ENCODE results near the gene DNAJB6. TPM values are rescaled to one million over a fixed set of nuclear protein-coding genes. Genes with fewer than 3 reads are reported as not detected.

DNAJB6 gene
- 151 and 152 TPM in 2 replicates for total RNA-seq (2014; rRNA removed)
- 163 TPM for polyA plus RNA-seq (2012)

- DNase-seq (ENCODE audit: low read depth), result peak; percentile 93
These were observed at the start of gene DNAJB6 for GRCh38 chr7:157336383-157337315. Gene DNAJB6 (plus strand): TSS chr7:157337004. CDS start chr7:157358573, 21,569 bp downstream.

- no peak for DNase-seq (ENCODE audit: low read depth)
These were observed 45.3 kb upstream of the DNAJB6 start for GRCh38 chr7:157291404-157292080.

- no peak for DNase-seq (ENCODE audit: low read depth)
These were observed 44.5 kb upstream of the DNAJB6 start for GRCh38 chr7:157292258-157292657.

GRCh38 chr7:157292770-157293412 is 43.9 kb upstream of the DNAJB6 start:
- DNase-seq (ENCODE audit: low read depth), result no peak

DNA sequence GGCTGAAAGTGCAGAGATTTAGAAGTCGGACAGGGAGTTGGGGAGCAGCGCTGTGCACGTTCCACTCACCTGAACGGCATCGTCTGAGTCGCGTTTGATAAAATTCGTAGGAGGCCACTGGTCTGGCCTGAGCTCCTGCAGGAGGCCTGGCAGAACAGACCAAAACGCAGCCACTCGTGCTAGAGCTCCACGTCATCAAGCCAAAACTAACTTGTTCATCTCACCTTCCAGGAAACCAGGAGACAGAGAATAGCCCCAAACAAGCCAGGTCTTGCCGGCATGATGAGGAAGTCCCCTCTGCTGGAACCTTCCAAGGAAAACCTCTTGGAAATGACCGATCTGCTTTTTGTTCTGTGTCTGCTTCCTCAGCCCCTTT is 43.4 kb upstream of the DNAJB6 start:
- DNase-seq (ENCODE audit: low read depth), result no peak

GRCh38 chr7:157294773-157295172 is 42.0 kb upstream of the DNAJB6 start:
- no peak for DNase-seq (ENCODE audit: low read depth)

GRCh38 chr7:157295338-157295737 is 41.5 kb upstream of the DNAJB6 start:
- no peak for DNase-seq (ENCODE audit: low read depth)

GRCh38 chr7:157297185-157297584 is 39.6 kb upstream of the DNAJB6 start:
- no peak for DNase-seq (ENCODE audit: low read depth)

DNA sequence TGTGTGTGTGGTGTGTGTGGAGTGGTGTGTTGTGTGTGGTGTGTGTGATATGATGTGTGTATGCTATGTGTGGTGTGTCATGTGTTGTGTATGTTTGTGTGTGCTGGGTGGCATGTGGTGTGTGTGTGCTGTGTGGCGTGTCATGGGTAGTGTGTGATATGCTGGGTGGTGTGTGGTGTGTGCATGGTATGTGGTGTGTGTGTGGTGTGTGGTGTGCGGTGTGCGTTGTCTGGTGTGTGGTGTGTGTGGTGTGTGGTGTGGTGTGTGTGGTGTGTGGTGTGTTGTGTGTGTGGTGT is 37.5 kb upstream of the DNAJB6 start:
- no peak for DNase-seq (ENCODE audit: low read depth)

- peak; percentile 68 for DNase-seq (ENCODE audit: low read depth)
These were observed 37.0 kb upstream of the DNAJB6 start for GRCh38 chr7:157299613-157300368.

DNA sequence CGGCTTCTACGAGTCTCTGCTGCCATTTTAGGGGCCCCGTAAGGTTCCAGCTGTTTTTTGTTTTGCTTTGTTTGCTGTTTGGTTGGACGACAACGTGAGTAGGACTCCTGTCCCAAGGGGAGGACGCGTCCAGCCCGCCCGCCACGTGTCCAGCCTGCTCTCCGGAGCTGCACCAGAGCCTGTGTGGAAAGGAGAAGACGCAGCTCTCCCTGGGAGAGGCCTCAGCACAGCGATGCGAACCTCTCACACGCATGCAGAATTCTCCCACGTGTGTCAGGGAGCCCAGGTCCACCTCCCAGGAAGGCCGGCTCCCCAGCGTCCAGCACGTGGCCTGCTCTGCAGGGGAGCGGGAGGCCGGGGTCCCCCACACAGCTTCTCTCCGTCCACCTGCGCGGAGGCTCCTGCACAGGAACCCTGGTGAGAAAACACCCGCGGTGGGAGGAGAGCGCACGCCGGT is 36.4 kb upstream of the DNAJB6 start:
- DNase-seq (ENCODE audit: low read depth), result no peak

GRCh38 chr7:157301610-157302120 is 35.1 kb upstream of the DNAJB6 start:
- no peak for DNase-seq (ENCODE audit: low read depth)

- DNase-seq (ENCODE audit: low read depth), result no peak
These were observed 29.7 kb upstream of the DNAJB6 start for GRCh38 chr7:157306846-157307838.

DNA sequence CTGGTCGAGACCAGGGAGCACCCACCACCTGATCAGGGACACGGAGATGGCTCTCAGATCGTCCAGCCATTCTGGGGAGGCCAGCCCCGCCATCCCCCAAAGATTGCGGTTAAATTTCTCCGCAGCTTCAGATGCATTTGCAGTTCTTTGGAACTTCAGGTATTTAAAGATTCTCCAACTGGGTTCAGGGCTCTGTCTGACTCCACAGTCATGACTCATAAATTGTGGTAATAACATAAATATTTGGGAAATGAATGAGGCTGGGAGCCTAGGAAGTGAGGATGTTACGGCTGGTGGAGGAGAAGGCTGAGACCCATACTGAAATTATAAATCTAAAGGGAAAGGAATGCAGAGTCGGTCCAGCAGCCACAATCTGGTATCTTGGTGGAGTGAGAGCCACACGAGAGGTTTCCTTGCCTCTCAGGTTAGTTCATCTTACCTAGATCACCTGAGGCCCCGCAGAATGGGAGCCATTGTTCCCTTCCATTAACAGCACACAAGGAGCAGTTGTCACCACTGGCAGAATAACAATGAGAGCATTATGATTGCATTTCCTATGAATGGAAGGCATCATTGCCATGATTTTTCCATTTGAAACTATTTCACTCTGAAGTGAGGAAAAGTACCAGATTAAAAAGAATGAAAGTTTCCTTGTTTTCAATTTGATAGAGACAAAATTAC is 26.7 kb upstream of the DNAJB6 start:
- peak; percentile 98 for DNase-seq (ENCODE audit: low read depth)

DNA sequence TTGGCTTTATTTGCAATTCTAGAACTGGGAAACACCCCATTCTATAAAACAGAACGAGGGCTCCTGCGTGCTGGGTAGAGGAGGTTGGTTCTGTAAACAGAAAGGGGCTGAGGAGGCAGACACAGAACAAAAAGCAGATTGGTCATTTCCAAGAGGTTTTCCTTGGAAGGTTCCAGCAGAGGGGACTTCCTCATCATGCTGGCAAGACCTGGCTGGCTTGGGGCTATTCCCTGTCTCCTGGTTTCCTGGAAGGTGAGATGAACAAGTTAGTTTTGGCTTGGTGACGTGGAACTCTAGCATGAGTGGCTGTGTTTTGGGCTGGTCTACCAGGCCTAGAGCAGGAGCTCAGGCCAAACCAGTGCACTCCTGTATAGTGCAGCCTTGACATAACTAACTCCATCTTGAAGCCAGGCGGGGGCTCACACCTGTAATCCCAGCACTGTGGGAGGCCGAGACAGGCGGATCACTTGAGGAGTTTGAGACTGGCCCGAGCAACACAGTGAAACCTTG is 26.1 kb upstream of the DNAJB6 start:
- DNase-seq (ENCODE audit: low read depth), result no peak

DNA sequence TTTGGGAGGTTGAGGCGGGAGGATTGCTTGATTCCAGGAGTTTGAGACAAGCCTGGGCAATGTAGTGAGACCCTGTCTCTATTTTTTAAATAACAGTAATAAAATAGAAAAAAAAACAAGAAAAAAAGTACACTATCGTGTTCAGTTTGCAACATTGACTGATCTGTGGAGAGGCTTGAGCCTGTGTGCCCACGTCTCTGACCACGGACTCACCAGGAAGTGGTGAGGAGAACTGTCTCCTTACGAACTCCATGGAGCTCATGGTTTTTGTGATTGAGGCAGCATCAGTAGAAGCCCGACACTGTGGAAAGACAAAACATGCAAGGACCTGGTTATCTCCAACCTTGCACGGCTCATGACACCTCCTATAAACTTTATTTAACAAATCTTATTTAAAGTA is 23.9 kb upstream of the DNAJB6 start:
- DNase-seq (ENCODE audit: low read depth), result no peak

GRCh38 chr7:157313645-157314044 is 23.2 kb upstream of the DNAJB6 start:
- no peak for DNase-seq (ENCODE audit: low read depth)

- no peak for DNase-seq (ENCODE audit: low read depth)
These were observed 18.6 kb upstream of the DNAJB6 start for GRCh38 chr7:157318015-157318706.

DNA sequence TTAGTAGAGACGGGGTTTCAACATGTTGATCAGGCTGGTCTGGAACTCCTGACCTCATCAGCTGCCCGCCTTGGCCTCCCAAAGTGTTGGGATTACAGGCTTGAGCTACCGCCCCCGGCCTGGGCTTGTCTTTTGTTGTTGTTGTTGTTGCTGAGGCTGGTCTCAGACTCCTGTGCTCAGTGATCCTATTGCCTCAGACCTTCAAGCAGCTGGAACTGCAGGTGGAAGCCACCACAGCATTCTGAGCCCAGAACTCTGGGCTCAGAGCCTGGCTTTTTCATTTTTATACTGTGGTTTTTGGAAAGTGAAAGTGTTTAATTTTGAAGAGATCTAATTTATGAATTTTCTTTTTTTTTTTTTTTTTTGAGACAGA is 16.2 kb upstream of the DNAJB6 start:
- DNase-seq (ENCODE audit: low read depth), result peak; percentile 54
